Skeletal muscle satellite cell (primary cell): ENCODE data around the gene MMP7.

Source experiments
- H3K27me3 ChIP-seq: 2 replicates; pipeline ENCODE4 v1.7.0; 2013; ENCODE audit warnings: low read length; ENCODE audit not compliant: control insufficient read depth, insufficient read depth
- H3K36me3 ChIP-seq: 2 replicates; pipeline ENCODE4 v1.7.0; 2013; ENCODE audit warnings: mild to moderate bottlenecking, control low read depth, low read length; ENCODE audit not compliant: insufficient read depth
- H3K4me1 ChIP-seq: 2 replicates; pipeline ENCODE4 v1.7.0; 2013; ENCODE audit warnings: low read length; ENCODE audit not compliant: control insufficient read depth, insufficient read depth
- H3K4me2 ChIP-seq: 2 replicates; pipeline ENCODE4 v1.7.0; 2013; ENCODE audit warnings: mild to moderate bottlenecking, low read length
- H3K4me3 ChIP-seq: 2 replicates; pipeline ENCODE4 v1.7.0; 2013; ENCODE audit warnings: low read length
- H3K9ac ChIP-seq: 2 replicates; pipeline ENCODE4 v1.7.0; 2013; ENCODE audit warnings: mild to moderate bottlenecking, low read depth, low read length, moderate library complexity
- H3K9me3 ChIP-seq: replicated peaks from 2 replicates; pipeline ENCODE4 v1.7.0; 2013; ENCODE audit warnings: mild to moderate bottlenecking, control low read depth, low read length

MMP7 gene

DNA sequence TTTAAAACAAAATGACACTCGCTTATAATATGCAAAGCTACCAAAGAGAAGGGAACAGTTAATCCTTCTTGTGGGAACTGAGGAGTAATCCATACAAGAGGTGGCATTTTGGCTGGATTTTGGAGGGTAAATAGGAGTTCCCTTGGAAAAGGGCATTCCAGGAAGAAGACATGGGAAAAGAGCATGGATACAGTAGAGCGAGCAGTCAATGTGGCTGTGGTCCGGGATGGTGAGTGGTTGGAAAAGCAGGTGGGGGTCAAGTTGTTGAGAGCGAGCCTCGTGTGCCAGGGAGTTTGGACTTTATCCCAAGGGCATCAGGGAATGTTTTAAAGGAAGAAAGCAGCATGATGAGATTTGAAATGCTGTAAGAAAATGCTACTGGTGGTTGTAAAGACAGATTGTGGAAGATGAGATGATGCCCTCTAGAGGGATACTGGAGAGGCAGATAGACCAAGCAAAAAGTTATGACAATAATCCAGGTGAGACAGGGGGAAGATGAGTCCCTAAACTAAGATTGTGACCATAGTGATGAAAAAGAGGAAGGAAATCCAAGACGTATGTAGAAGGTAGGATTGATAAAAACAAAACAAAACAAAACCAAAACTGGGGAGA lies 3.8 kb upstream of the MMP7 start:
- no peak overlapping the region for H3K4me3 ChIP-seq
- no peaks in the 10 kb centered on the region for H3K36me3 ChIP-seq
- H3K9ac ChIP-seq = no peak overlapping the region
- H3K4me1 ChIP-seq = peaks cover 7% of the 10 kb centered on the region
- no peaks in the 10 kb centered on the region for H3K9me3 ChIP-seq
- no peak overlapping the region for H3K4me2 ChIP-seq
- H3K27me3 ChIP-seq = no peaks in the 10 kb centered on the region

DNA sequence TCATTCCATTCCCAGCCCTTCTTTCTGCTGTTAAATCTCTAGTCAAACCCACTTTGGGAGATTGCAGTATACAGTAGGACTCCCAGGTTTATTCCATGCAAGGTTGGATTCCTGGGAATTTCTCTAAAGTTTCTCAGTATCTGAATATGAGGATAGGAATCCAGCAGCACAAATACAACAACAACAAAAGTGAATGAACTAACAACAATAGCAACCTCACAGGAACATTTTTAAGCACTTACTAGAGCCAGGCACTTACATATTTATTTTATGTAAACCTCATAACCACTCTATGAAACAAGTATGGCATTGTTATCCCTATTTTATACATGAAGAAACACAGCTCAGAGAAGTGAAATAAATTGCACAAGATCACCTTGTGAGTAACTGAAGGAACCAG lies 1.9 kb downstream of the MMP7 start:
- H3K9me3 ChIP-seq = no peaks in the 10 kb centered on the region

DNA sequence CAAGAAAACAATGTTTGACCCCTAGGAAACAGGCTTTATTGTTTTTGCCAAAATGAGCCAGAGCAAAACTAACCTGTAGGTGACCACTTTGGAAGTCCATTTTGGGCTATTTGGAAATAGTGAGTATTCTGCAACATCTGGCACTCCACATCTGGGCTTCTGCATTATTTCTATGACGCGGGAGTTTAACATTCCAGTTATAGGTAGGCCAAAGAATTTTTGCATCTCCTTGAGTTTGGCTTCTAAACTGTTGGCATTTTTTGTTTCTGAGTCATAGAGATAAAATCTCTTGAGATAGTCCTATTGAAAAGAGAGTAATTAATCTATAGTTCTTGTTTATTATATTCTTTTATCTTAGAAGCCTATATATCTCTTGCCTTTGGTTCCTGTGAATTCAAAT lies 2.9 kb downstream of the MMP7 start:
- no peak overlapping the region for H3K4me2 ChIP-seq
- H3K27me3 ChIP-seq = no peaks in the 10 kb centered on the region
- no peaks in the 10 kb centered on the region for H3K36me3 ChIP-seq
- H3K4me1 ChIP-seq = peaks cover 4% of the 10 kb centered on the region
- no peaks in the 10 kb centered on the region for H3K9me3 ChIP-seq
- no peak overlapping the region for H3K9ac ChIP-seq
- no peak overlapping the region for H3K4me3 ChIP-seq

More for the DNA sequence above, 1.9 kb downstream of the MMP7 start:
- Histone ChIP-seq H3K9ac (no peak overlapping the region), H3K4me3 (no peak overlapping the region), H3K27me3 (no peaks in the 10 kb centered on the region), H3K4me1 (peaks cover 4% of the 10 kb centered on the region), H3K36me3 (no peaks in the 10 kb centered on the region), H3K4me2 (no peak overlapping the region)

DNA sequence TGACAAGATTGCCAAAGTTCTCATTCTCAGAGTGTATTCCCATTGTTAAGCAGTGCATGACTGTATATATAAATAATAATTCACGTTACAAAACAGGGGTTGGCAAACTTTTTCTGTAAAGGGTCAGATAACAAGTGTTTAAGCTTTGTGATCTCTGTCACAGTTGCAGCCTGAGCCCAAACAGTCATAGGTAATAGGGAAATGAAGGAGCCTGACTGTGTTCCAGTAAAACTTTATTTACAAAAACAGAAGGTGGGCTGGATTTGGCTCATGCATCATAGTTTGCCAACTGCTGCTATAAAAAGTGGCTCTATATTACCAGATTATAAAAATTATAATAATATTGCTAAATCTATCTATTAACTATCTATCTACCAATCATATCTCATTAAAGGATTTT lies 3.5 kb downstream of the MMP7 start:
- H3K4me2 ChIP-seq = no peak overlapping the region
- no peaks in the 10 kb centered on the region for H3K9me3 ChIP-seq
- H3K4me3 ChIP-seq = no peak overlapping the region
- H3K4me1 ChIP-seq = peaks cover 4% of the 10 kb centered on the region
- no peaks in the 10 kb centered on the region for H3K36me3 ChIP-seq
- no peak overlapping the region for H3K9ac ChIP-seq
- no peaks in the 10 kb centered on the region for H3K27me3 ChIP-seq

DNA sequence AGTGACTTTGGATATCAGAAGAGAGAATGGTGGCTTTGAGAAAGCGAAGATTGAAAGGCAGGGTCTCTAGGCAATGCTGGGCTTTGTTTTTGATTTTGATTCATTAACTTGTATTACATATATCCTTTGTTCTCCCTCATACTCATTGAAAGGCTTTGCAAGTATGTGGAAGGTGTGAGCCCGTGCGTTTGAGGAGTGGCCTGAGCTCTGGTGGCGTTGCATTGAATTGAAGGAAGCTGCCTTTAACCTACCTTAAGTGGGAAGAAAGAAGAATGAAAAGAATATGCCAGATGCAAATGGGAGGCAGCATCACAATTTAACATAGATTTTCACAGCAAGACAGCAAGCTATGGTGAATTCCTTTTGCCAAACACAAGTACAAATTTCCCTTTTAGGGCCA lies 6.7 kb downstream of the MMP7 start:
- Histone ChIP-seq H3K27me3 (no peaks in the 10 kb centered on the region), H3K4me3 (no peak overlapping the region), H3K9ac (no peak overlapping the region), H3K36me3 (no peaks in the 10 kb centered on the region), H3K4me2 (no peak overlapping the region), H3K9me3 (no peaks in the 10 kb centered on the region), H3K4me1 (no peaks in the 10 kb centered on the region)

DNA sequence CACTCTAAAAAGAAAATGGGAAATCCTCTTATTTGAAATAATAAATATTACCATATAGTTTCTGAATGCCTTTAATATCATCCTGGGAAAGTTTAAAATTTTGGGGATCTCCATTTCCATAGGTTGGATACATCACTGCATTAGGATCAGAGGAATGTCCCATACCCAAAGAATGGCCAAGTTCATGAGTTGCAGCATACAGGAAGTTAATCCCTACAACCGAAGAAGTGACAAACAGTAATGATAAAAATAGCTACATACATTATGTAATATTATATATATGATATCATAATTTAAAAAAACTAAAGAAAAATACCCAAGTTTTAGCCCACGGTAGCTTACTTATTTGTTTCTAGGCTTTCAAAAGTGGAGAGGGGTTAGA lies 7.4 kb downstream of the MMP7 start:
- H3K4me1 ChIP-seq = no peaks in the 10 kb centered on the region
- H3K4me2 ChIP-seq = no peak overlapping the region
- H3K4me3 ChIP-seq = no peak overlapping the region
- H3K9ac ChIP-seq = no peak overlapping the region
- no peaks in the 10 kb centered on the region for H3K27me3 ChIP-seq
- no peaks in the 10 kb centered on the region for H3K9me3 ChIP-seq
- no peaks in the 10 kb centered on the region for H3K36me3 ChIP-seq

DNA sequence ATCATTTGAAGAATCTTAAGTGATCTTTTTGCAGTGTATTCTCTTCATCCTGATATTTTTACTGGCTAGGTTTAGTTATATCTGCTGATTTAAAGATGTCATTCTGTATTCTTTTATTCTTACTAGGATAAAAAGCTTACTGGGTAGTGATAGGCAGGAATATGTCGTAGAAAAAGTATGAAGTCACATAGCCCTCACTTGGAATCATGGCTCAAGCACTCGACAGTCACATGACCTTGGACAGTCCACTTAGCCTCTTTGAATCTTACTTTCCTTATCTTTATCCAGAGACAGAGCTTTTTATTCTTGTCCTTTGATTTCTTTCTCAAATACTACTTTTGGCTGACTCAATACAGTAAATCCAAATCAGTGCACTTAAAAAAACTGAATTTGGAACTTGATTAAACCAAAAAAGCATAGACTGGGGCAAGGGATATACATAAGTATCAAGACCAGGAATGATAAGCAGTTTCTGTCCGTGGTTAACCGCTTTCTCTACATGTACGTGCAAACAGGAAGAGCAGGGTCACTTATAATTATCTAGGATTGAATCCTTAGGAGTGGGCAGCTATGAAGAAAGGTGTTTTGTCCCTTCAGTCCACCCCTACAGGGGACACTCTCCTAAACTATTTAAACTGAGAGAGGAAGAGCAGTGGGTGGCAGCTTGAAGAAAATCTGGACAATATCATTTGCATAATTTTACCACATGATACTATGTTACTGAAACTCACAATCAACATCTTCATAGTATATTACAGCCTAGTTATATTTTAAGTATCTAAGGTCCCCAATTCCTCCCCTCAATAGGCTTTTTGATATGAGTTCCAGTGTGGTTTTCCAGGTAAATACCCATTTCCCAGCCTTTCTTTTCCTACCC lies 8.0 kb downstream of the MMP7 start:
- Histone ChIP-seq H3K4me3 (no peak overlapping the region), H3K27me3 (no peaks in the 10 kb centered on the region), H3K4me2 (no peak overlapping the region), H3K9ac (no peak overlapping the region), H3K36me3 (no peaks in the 10 kb centered on the region), H3K4me1 (no peaks in the 10 kb centered on the region), H3K9me3 (no peaks in the 10 kb centered on the region)

DNA sequence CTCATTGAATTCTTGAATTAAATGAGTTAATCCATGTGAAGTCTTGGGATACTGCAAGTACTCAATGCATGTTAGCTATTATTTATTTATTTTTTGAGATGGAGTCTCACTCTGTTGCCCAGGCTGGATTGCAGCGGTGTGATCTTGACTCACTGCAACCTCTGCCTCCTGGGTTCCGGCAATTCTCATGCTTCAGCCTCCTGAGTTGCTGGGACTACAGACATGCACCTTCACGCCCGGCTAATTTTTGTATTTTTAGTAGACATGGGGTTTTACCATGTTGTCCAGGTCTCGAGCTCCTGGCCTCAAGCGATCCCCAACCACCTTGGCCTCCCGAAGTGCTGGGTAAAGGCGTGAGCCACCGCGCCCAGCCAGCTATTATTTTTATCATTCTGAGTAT lies 9.4 kb downstream of the MMP7 start:
- H3K9me3 ChIP-seq = no peaks in the 10 kb centered on the region
- no peaks in the 10 kb centered on the region for H3K36me3 ChIP-seq
- no peak overlapping the region for H3K4me2 ChIP-seq
- H3K27me3 ChIP-seq = no peaks in the 10 kb centered on the region
- no peaks in the 10 kb centered on the region for H3K4me1 ChIP-seq
- H3K4me3 ChIP-seq = no peak overlapping the region
- no peak overlapping the region for H3K9ac ChIP-seq

DNA sequence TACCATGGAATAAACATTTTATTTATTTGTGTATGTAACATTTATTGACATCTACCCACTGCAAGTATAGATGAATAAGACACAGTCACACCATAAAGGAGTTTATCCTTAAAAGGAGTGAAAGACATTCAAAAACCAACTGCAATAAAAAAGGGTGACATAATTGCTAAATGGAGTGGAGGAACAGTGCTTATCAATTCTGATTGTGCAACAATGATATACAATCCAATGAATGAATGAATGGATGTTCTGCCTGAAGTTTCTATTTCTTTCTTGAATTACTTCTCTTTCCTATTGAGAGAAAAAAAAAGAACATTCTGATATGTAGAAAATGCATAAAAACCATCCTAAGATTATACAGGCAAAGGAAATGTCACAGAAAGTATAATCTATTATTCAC lies 10.0 kb downstream of the MMP7 start:
- no peaks in the 10 kb centered on the region for H3K9me3 ChIP-seq
- H3K9ac ChIP-seq = no peak overlapping the region
- H3K4me3 ChIP-seq = no peak overlapping the region
- no peaks in the 10 kb centered on the region for H3K36me3 ChIP-seq
- no peak overlapping the region for H3K4me2 ChIP-seq
- H3K27me3 ChIP-seq = no peaks in the 10 kb centered on the region
- no peaks in the 10 kb centered on the region for H3K4me1 ChIP-seq

DNA sequence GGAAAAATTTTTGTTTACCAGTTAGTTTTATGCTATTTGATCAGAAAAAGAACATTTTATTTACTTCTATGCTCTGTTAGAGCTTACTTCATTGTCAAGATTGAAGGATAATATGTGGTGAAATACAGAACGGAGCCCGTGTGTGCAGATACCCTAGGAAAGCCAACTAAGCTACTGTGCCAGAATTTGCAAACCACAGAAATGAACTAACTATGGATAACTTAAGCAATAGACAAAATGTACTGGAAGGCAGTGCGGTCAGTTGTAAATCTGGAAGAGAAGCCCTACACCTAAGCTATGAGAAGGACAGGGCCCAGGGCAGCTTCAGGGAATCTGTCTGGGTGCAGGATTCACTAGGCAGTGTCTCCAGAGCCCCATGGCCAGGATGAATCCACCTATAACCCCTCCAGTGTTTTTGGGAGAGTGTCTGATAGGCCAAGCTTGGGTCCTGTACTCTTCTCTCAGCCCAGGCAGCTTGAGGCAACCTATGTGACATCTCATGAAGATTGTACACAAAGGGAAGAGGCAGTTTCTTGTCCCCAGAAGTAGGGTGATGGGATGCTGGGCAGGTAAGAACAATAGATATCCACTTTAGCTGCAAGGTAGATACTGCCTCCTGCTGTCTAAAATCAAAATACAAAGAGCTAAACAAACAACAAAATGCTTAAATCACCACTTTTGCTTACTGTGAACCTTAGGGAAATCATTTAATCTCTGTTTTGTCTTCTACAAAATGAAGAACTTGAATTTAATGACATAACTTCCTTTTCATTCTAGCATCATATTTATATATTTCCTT lies 12.1 kb downstream of the MMP7 start:
- Histone ChIP-seq H3K4me1 (no peaks in the 10 kb centered on the region), H3K4me2 (no peak overlapping the region)

DNA sequence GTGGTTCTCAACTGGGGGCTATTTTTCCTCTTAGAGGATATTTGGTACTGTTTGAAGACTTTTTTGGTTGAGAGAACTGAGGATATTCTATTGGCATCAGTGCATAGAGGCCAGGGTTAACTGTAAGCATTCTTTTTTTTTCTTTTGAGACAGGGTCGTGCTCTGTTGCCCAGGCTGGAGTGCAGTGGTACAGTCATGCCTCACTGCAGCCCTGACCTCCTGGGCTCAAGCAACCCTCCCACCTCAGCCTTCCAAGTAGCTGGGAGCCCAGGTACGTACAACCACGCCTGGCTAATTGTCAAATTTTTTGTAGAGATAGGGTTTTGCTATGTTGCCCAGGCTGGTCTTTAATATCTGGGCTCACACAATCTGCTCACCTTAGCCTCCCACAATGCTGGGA lies 12.9 kb downstream of the MMP7 start:
- Histone ChIP-seq H3K4me2 (no peak overlapping the region), H3K9me3 (no peaks in the 10 kb centered on the region), H3K4me1 (no peaks in the 10 kb centered on the region), H3K36me3 (no peaks in the 10 kb centered on the region), H3K4me3 (no peak overlapping the region), H3K27me3 (peaks cover 2% of the 10 kb centered on the region), H3K9ac (no peak overlapping the region)

More for the DNA sequence above, 12.1 kb downstream of the MMP7 start:
- Histone ChIP-seq H3K9ac (no peak overlapping the region), H3K36me3 (no peaks in the 10 kb centered on the region), H3K27me3 (no peaks in the 10 kb centered on the region), H3K4me3 (no peak overlapping the region), H3K9me3 (no peaks in the 10 kb centered on the region)
